Adrenal gland (tissue), 12 donors: ENCODE data around the gene SLC5A10. TPM values are rescaled to one million over a fixed set of nuclear protein-coding genes. Genes with fewer than 3 reads are reported as not detected.

Source experiments
- DNase-seq, 7 donors: peaks; one replicate each; pipeline ENCODE4 v3.0.0-alpha.2; 2019 to 2020
- H3K27ac ChIP-seq, 5 donors: fragments of 200-600 bp; sonication (generic) in 4 of 5; 1 replicate in 3 of 5; 2 replicates in 2 of 5; pipeline versions ENCODE4 v1.5.1 to v1.8.0; 2016 to 2020; ENCODE audit warnings: mild to moderate bottlenecking in 1 of 5
- H3K27me3 ChIP-seq: fragments of 200-600 bp; 2 replicates; pipeline ENCODE4 v1.8.0; 2021
- H3K36me3 ChIP-seq, 2 donors: fragments of 200-600 bp; replicated peaks in 1 of 2; 1 replicate in 1 of 2; 2 replicates in 1 of 2; pipeline versions ENCODE4 v1.5.1 to v1.8.0; 2018 to 2022
- H3K4me1 ChIP-seq, 2 donors: fragments of 200-600 bp; replicated peaks in 1 of 2; 1 replicate in 1 of 2; 2 replicates in 1 of 2; pipeline versions ENCODE4 v1.5.1 to v1.8.0; 2018 to 2021
- H3K4me3 ChIP-seq, 4 donors: fragments of 200-600 bp; sonication (generic) in 3 of 4; one replicate each; pipeline ENCODE4 v1.5.1; 2016 to 2018
- H3K9me3 ChIP-seq, 3 donors: fragments of 200-600 bp; sonication (generic) in 1 of 3; replicated peaks in 1 of 3; 1 replicate in 2 of 3; 2 replicates in 1 of 3; pipeline versions ENCODE4 v1.5.1 to v1.8.0; 2016 to 2021
- CTCF ChIP-seq, 6 experiments: fragments of 450-650 bp in 4 of 6; fragments of 200-600 bp in 2 of 6; sonication (generic) in 1 of 6; IDR thresholded peaks; 1 replicate in 5 of 6; 2 replicates in 1 of 6; pipeline versions ENCODE4 v1.5.1 to v1.8.0; 2016 to 2021; ENCODE audit warnings: antibody characterized with exemption in 6 of 6, mild to moderate bottlenecking in 2 of 6, moderate library complexity in 1 of 6
- POLR2A ChIP-seq, 2 donors: fragments of 450-650 bp; IDR thresholded peaks; one replicate each; pipeline ENCODE4 v1.6.1; 2017; ENCODE audit warnings: antibody characterized with exemption in 2 of 2, mild to moderate bottlenecking in 2 of 2, moderate library complexity in 1 of 2
- WGBS, 4 donors: extraction: QIAGEN DNeasy Blood & Tissue Kit in 2 of 4; methylation state at CpG; one replicate each; pipeline versions ENCODE4 v1.1.5 to v1.1.7; 2013 to 2017; 5-methylcytosine and 5-hydroxymethylcytosine counted together
- intact Hi-C, 2 donors: fragments of 100-400 bp; cut with DNase I; formaldehyde crosslinking; loops; one replicate each; pipeline versions ENCODE4 v1.14.1 to v1.15.0; 2022 to 2023
- polyA plus RNA-seq, 3 donors: library from polyadenylated mRNA; stranded (reverse); fragments of 200-250 nt in 2 of 3; fragments of 350-450 nt in 1 of 3; fragmentation: Illumina TruSeq in 1 of 3; extraction: RNeasy Lipid Tissue Mini Kit (QIAGEN cat#74804) in 1 of 3; gene quantifications; one replicate each; pipeline ENCODE4 v1.2.3, GENCODE V29; 2013 to 2014
- total RNA-seq, 9 donors: library from RNA; depleted of rRNA in 4 of 9; stranded (reverse); fragments of >200 nt in 4 of 9; fragments of 120-200 nt in 1 of 9; fragmentation: NEBNext Ultra II Directional in 1 of 9; extraction: Animal tissue kit (Norgen Biotek cat#: 25700) in 1 of 9; gene quantifications; one replicate each; pipeline versions ENCODE4 v1.1.0 to v1.2.4, GENCODE V29; 2013 to 2023
- donor health status: healthy with polysubstance abuse.
- donor health status: Bipolar disorder and iron deficiency.
- donor health status: DM: yes; HTN: yes; CAD: no.
- donor health status: DM: no; HTN: no; CAD: no.
- donor health status: DM: no; HTN: no; CAD: no.
- donor health status: DM: yes; HTN: yes; CAD: no.

Gene SLC5A10
- total and polyA plus RNA-seq, 12 donors: 0.16 to 0.94 (median 0.22) TPM; not detected in 8

GRCh38 chr17:18994631-18995030 is 42.7 kb downstream of the SLC5A10 start:
- H3K9me3 ChIP-seq: no peaks in the 10 kb centered on the region
- 43 to 62% (median 53%) methylated on average over 1 of the region's 1 CpG for WGBS, 4 donors
- DNase-seq: no peak
- intact Hi-C loops: no loop called here
- no peaks in the 10 kb centered on the region for H3K36me3 ChIP-seq
- TF ChIP-seq POLR2A (IDR thresholded peaks at IDR 0.05): no peak
- TF ChIP-seq CTCF (IDR thresholded peaks at IDR 0.05): no peak
- no peak overlapping the region for H3K4me3 ChIP-seq
- no peaks in the 10 kb centered on the region for H3K27me3 ChIP-seq
- no peak overlapping the region for H3K27ac ChIP-seq
- no peaks in the 10 kb centered on the region for H3K4me1 ChIP-seq

GRCh38 chr17:18995220-18995619 is 43.3 kb downstream of the SLC5A10 start:
- intact Hi-C loops: no loop called here
- Histone ChIP-seq H3K4me3 (no peak overlapping the region), H3K9me3 (no peaks in the 10 kb centered on the region), H3K27me3 (no peaks in the 10 kb centered on the region), H3K4me1 (no peaks in the 10 kb centered on the region), H3K36me3 (no peaks in the 10 kb centered on the region), H3K27ac (no peak overlapping the region)
- no peak for TF ChIP-seq POLR2A (IDR thresholded peaks at IDR 0.05)
- no peak for TF ChIP-seq CTCF (IDR thresholded peaks at IDR 0.05)
- 87 to 94% (median 92%) methylated on average over 3 of the region's 3 CpGs for WGBS, 4 donors
- DNase-seq: no peak

GRCh38 chr17:18996458-18996857 is 44.5 kb downstream of the SLC5A10 start:
- Histone ChIP-seq H3K9me3 (no peaks in the 10 kb centered on the region), H3K27ac (no peak overlapping the region), H3K4me3 (no peak overlapping the region), H3K4me1 (no peaks in the 10 kb centered on the region), H3K27me3 (no peaks in the 10 kb centered on the region), H3K36me3 (no peaks in the 10 kb centered on the region)
- TF ChIP-seq CTCF (IDR thresholded peaks at IDR 0.05) (no peak), POLR2A (IDR thresholded peaks at IDR 0.05) (no peak)
- no peak for DNase-seq
- intact Hi-C loops: no loop called here
- 98 to 100% (median 100%) methylated on average over 1 to 2 of the region's 2 CpGs for WGBS, 4 donors

GRCh38 chr17:18997650-18998196 is 45.8 kb downstream of the SLC5A10 start:
- H3K36me3 ChIP-seq: no peaks in the 10 kb centered on the region
- DNase-seq: no peak
- H3K4me1 ChIP-seq: no peaks in the 10 kb centered on the region
- H3K9me3 ChIP-seq: no peaks in the 10 kb centered on the region
- WGBS, 4 donors: 83 to 86% (median 84%) methylated on average over 3 to 6 of the region's 6 CpGs
- H3K27me3 ChIP-seq: no peaks in the 10 kb centered on the region
- no peak for TF ChIP-seq CTCF (IDR thresholded peaks at IDR 0.05)
- no peak for TF ChIP-seq POLR2A (IDR thresholded peaks at IDR 0.05)
- intact Hi-C loops: no loop called here
- H3K27ac ChIP-seq: no peak overlapping the region
- no peak overlapping the region for H3K4me3 ChIP-seq
